A549 (cell line): ENCODE data around the gene SLC24A1. TPM values are rescaled to one million over a fixed set of nuclear protein-coding genes. Genes with fewer than 3 reads are reported as not detected.
A peak's percentile ranks its signal among the peaks of the same experiment; 100 is the strongest.

Experiments
- BCL3 ChIP-seq: fragments of >200 bp; sonication (Bioruptor Twin); formaldehyde crosslinking; IDR thresholded peaks from 3 replicates; pipeline ENCODE4 v1.6.1; 2016
- CTCF ChIP-seq: fragments of >200 bp; sonication (Bioruptor Twin); formaldehyde crosslinking; IDR thresholded peaks from 3 replicates; pipeline ENCODE4 v1.5.1; 2016
- E2F6 ChIP-seq: IDR thresholded peaks from 2 replicates; pipeline ENCODE4 v1.6.1; 2012; ENCODE audit warnings: low read depth, borderline replicate concordance
- EHF ChIP-seq: fragments of 250-450 bp; sonication (Bioruptor Pico); IDR thresholded peaks from 2 replicates; pipeline ENCODE4 v1.5.0; 2020; ENCODE audit warnings: mild to moderate bottlenecking
- ELK1 ChIP-seq: fragments of 150-350 bp; IDR thresholded peaks from 2 replicates; pipeline ENCODE4 v1.6.1; 2014; ENCODE audit warnings: low read depth, mild to moderate bottlenecking, low read length
- HDAC2 ChIP-seq: fragments of 200-600 bp; sonication (generic); IDR thresholded peaks from 2 replicates; pipeline ENCODE4 v1.6.1; 2016
- HOXA7 ChIP-seq: fragments of 250-450 bp; sonication (Bioruptor Pico); IDR thresholded peaks from 2 replicates; pipeline ENCODE4 v1.5.0; 2020; ENCODE audit warnings: mild to moderate bottlenecking, moderate library complexity
- JUN ChIP-seq, 2 experiments: fragments of >200 bp; sonication (Bioruptor Twin); formaldehyde crosslinking; IDR thresholded peaks; 2 replicates in 1 of 2; 3 replicates in 1 of 2; pipeline ENCODE4 v1.6.1; 2016 to 2017
- KDM5A ChIP-seq: fragments of 200-600 bp; sonication (generic); IDR thresholded peaks from 2 replicates; pipeline ENCODE4 v1.6.1; 2016; ENCODE audit warnings: antibody characterized with exemption, mild to moderate bottlenecking
- MAX ChIP-seq: IDR thresholded peaks from 2 replicates; pipeline ENCODE4 v1.6.1; 2012
- MAZ ChIP-seq: fragments of 150-350 bp; IDR thresholded peaks from 2 replicates; pipeline ENCODE4 v1.6.1; 2014; ENCODE audit warnings: antibody characterized with exemption, low read depth, low read length, borderline replicate concordance
- MYC ChIP-seq: IDR thresholded peaks from 2 replicates; pipeline ENCODE4 v1.6.1; 2012; ENCODE audit warnings: mild to moderate bottlenecking, inconsistent platforms, low read length, improper control_type of control experiment, borderline replicate concordance
- NPAS2 ChIP-seq: fragments of 250-450 bp; sonication (Bioruptor Pico); IDR thresholded peaks from 2 replicates; pipeline ENCODE4 v1.8.0; 2022; ENCODE audit warnings: mild to moderate bottlenecking, moderate library complexity, borderline replicate concordance
- RAD21 ChIP-seq, 2 experiments: fragments of >200 bp in 1 of 2; sonication (Bioruptor Twin) in 1 of 2; formaldehyde crosslinking in 1 of 2; IDR thresholded peaks in 1 of 2; conservative IDR thresholded peaks in 1 of 2; 2 replicates in 1 of 2; 3 replicates in 1 of 2; pipeline ENCODE4 v1.6.1; 2012 to 2018; ENCODE audit warnings: inconsistent platforms in 1 of 2
- REST ChIP-seq: fragments of 200-600 bp; sonication (generic); IDR thresholded peaks from 2 replicates; pipeline ENCODE4 v1.6.1; 2016; ENCODE audit warnings: antibody characterized with exemption, mild to moderate bottlenecking, moderate library complexity
- SMC3 ChIP-seq: fragments of >200 bp; sonication (Bioruptor Twin); formaldehyde crosslinking; IDR thresholded peaks from 3 replicates; pipeline ENCODE4 v1.6.1; 2018; ENCODE audit warnings: inconsistent platforms
- TFCP2L1 ChIP-seq: fragments of 250-450 bp; sonication (Bioruptor Pico); IDR thresholded peaks from 2 replicates; pipeline ENCODE4 v1.5.0; 2021; ENCODE audit warnings: mild to moderate bottlenecking
- ZC3H11A ChIP-seq: fragments of 450-650 bp; IDR thresholded peaks from 2 replicates; pipeline ENCODE4 v1.6.1; 2014; ENCODE audit warnings: antibody characterized with exemption, mild to moderate bottlenecking
- ZNF302 ChIP-seq: fragments of 250-450 bp; sonication (Bioruptor Pico); IDR thresholded peaks from 2 replicates; pipeline ENCODE4 v1.9.0; 2021; ENCODE audit warnings: inconsistent platforms, mild to moderate bottlenecking, moderate library complexity
- polyA plus RNA-seq, 4 experiments: library from polyadenylated mRNA; depleted of rRNA in 3 of 4; stranded (reverse); fragments of >200 nt; fragmentation: RNase III in 1 of 4; extraction: RNeasy Plus Mini Kit Qiagen cat#74134 plus additional on column Dnase treatment in 1 of 4; gene quantifications; 2 replicates in 3 of 4; 3 replicates in 1 of 4; pipeline ENCODE4 v1.2.3, GENCODE V29; 2011 to 2017

The SLC24A1 gene
- polyA plus RNA-seq, 2 of the 4 experiments (the other 2 are of a cell fraction): 6.4 to 7.0 TPM

- TF ChIP-seq RAD21 (conservative IDR thresholded peaks at IDR 0.05 in 1 of 2, IDR thresholded peaks at IDR 0.05 in 1 of 2): peak; percentile 59 to 82
- peak; percentile 20; the same call in 1 of the 2 replicates for TF ChIP-seq ZC3H11A
- peak; percentile 85; the same call in 2 of the 3 replicates for TF ChIP-seq BCL3
- peak; percentile 87 for TF ChIP-seq KDM5A
- TF ChIP-seq ZNF302 (CRISPR knock-in tag): no peak
- peak; percentile 92; the same call in 1 of the 2 replicates for TF ChIP-seq MAZ
- TF ChIP-seq JUN (IDR thresholded peaks at IDR 0.05): peak; percentile 77 to 97
- TF ChIP-seq E2F6: peak; percentile 89
- TF ChIP-seq HDAC2: 0 out of 2 replicates have a peak, but pooled peaks have one; percentile 25
- peak; percentile 98 for TF ChIP-seq MAX
- no peak for TF ChIP-seq EHF (CRISPR knock-in tag)
- 0 out of 2 replicates have a peak, but pooled peaks have one; percentile 5 for TF ChIP-seq ELK1
- peak; percentile 79 for TF ChIP-seq SMC3
- TF ChIP-seq TFCP2L1 (CRISPR knock-in tag): 0 out of 2 replicates have a peak, but pooled peaks have one; percentile 37
- peak; percentile 93 for TF ChIP-seq MYC
- peak; percentile 81 for TF ChIP-seq CTCF
- TF ChIP-seq NPAS2 (CRISPR knock-in tag): no peak
- TF ChIP-seq REST: 0 out of 2 replicates have a peak, but pooled peaks have one; percentile 45
- no peak for TF ChIP-seq HOXA7 (CRISPR knock-in tag)
Observed at GRCh38 chr15:65610871-65611718, 10.6 kb upstream of the SLC24A1 start, which contains the start of gene INTS14 (continued).
